Measurements from ENCODE around the gene ULK4. TPM values are rescaled to one million over a fixed set of nuclear protein-coding genes. Genes with fewer than 3 reads are reported as not detected.

ULK4 gene
- polyA plus RNA-seq, 1 of the 3 experiments (the other 2 are of a cell fraction) = 6.2 TPM

DNA sequence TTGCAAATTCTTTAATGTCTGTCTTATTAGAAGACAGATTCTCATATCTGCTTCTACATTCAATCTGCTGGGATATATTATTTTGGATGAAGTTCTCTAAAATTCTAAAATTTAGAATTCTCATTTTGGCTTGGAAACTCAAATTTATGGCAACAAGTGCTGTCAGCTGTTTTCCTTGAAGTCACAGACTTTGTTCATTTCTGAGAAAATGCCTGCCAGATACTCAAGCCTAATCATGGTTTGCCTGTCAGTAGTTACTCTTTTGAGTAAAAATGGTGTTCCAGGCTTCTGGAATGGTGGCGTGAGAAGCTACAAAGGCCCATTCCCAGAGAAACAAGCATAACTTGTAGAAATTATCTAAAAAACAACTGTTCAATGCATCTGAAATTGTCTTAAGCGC, 646.8 kb downstream of the ULK4 start:
- ChIA-PET POLR2A (no interaction called here), CTCF (no interaction called here)
- no peaks in the 10 kb centered on the region for H3F3A ChIP-seq (replicated peaks; ENCODE audit: insufficient read depth)
- no peaks in the 10 kb centered on the region for H3K9me3 ChIP-seq
- H2AFZ ChIP-seq (ENCODE audit: low read depth) = no peak overlapping the region
- no peak overlapping the region for H3K4me2 ChIP-seq
- WGBS (ENCODE audit: low lambda C conversion rate) = 74% methylated on average over 2 of the region's 2 CpGs
- no peaks in the 10 kb centered on the region for H3K27me3 ChIP-seq (ENCODE audit: insufficient read depth)
- no peaks in the 10 kb centered on the region; the same call in 1 of the 2 replicates for H3K9me2 ChIP-seq
- no peaks in the 10 kb centered on the region for H3K79me2 ChIP-seq (ENCODE audit: insufficient read depth)
- H3K4me3 ChIP-seq (ENCODE audit: low read depth in 2 of 2, low read length in 1 of 2) = no peak overlapping the region
- H3K36me3 ChIP-seq (replicated peaks in 1 of 2; ENCODE audit: control insufficient read depth in 1 of 2, insufficient read depth in 2 of 2, low read length in 1 of 2) = no peaks in the 10 kb centered on the region
- no peaks in the 10 kb centered on the region for H4K20me1 ChIP-seq (ENCODE audit: insufficient read depth)
- H3K27ac ChIP-seq (ENCODE audit: low read depth in 2 of 2, low read length in 1 of 2) = no peak overlapping the region
- DNase-seq = no peak
- peaks cover 0 to 7% of the 10 kb centered on the region in 2 experiments; a peak in 2 of 4 replicates for H3K4me1 ChIP-seq (ENCODE audit: control insufficient read depth in 1 of 2, insufficient read depth in 2 of 2, low read depth in 1 of 2, low read length in 1 of 2)
- no peak for TF ChIP-seq RFX5 (IDR thresholded peaks at IDR 0.05; ENCODE audit: low read length)
- no peak for TF ChIP-seq MEF2A (IDR thresholded peaks at IDR 0.05; ENCODE audit: borderline replicate concordance, low read depth)
- TF ChIP-seq, protein P1, sequence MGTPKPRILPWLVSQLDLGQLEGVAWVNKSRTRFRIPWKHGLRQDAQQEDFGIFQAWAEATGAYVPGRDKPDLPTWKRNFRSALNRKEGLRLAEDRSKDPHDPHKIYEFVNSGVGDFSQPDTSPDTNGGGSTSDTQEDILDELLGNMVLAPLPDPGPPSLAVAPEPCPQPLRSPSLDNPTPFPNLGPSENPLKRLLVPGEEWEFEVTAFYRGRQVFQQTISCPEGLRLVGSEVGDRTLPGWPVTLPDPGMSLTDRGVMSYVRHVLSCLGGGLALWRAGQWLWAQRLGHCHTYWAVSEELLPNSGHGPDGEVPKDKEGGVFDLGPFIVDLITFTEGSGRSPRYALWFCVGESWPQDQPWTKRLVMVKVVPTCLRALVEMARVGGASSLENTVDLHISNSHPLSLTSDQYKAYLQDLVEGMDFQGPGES (IDR thresholded peaks at IDR 0.05; ENCODE audit: low read depth, low read length) = no peak
- TF ChIP-seq RAD21 (IDR thresholded peaks at IDR 0.05; ENCODE audit: low read length) = no peak
- TF ChIP-seq EZH2phosphoT487 (IDR thresholded peaks at IDR 0.05; ENCODE audit: borderline replicate concordance, low read depth) = no peak
- no peak for TF ChIP-seq NFIC (IDR thresholded peaks at IDR 0.05; ENCODE audit: borderline replicate concordance)
- TF ChIP-seq, protein P2, sequence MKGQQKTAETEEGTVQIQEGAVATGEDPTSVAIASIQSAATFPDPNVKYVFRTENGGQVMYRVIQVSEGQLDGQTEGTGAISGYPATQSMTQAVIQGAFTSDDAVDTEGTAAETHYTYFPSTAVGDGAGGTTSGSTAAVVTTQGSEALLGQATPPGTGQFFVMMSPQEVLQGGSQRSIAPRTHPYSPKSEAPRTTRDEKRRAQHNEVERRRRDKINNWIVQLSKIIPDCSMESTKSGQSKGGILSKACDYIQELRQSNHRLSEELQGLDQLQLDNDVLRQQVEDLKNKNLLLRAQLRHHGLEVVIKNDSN (IDR thresholded peaks at IDR 0.05; ENCODE audit: borderline replicate concordance, low read depth) = no peak
- no peak for TF ChIP-seq SMC3 (IDR thresholded peaks at IDR 0.05; ENCODE audit: low read depth, low read length)
- no peak overlapping the region for H3K9ac ChIP-seq

DNA sequence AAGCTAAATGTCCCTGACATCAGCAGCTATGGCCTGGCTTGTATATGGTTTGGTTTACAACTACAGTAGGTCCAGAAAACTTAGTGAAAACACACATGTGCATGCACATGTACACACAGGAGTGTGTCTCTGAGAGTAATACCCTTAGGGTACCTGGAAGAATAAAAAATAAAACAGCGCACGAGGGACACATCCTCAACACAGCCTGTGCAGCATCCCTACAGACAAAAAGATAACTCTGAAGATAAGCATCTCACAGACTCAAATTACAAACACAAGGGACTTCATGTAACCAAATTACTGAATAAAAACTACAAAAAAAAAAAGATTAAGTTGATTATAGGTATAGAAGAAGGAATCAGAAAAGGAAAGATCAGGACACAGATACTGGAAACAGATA, 653.8 kb downstream of the ULK4 start:
- 65% methylated on average over 2 of the region's 2 CpGs for WGBS (ENCODE audit: low lambda C conversion rate)
- DNase-seq = peak; percentile 59
- Histone ChIP-seq H3K9ac (no peak overlapping the region), H4K20me1 (ENCODE audit: insufficient read depth) (no peaks in the 10 kb centered on the region), H2AFZ (ENCODE audit: low read depth) (no peak overlapping the region), H3K9me3 (no peaks in the 10 kb centered on the region), H3K27ac (ENCODE audit: low read depth in 2 of 2, low read length in 1 of 2) (peak overlapping the region in 1 of 2 experiments; percentile 76; a peak in 2 of 4 replicates), H3K4me2 (no peak overlapping the region), H3F3A (replicated peaks; ENCODE audit: insufficient read depth) (peaks cover 8% of the 10 kb centered on the region), H3K27me3 (ENCODE audit: insufficient read depth) (no peaks in the 10 kb centered on the region), H3K4me1 (ENCODE audit: control insufficient read depth in 1 of 2, insufficient read depth in 2 of 2, low read depth in 1 of 2, low read length in 1 of 2) (peaks cover 0 to 30% of the 10 kb centered on the region in 2 experiments; a peak in 2 of 4 replicates), H3K9me2 (no peaks in the 10 kb centered on the region; the same call in 1 of the 2 replicates), H3K79me2 (ENCODE audit: insufficient read depth) (no peaks in the 10 kb centered on the region), H3K36me3 (replicated peaks in 1 of 2; ENCODE audit: control insufficient read depth in 1 of 2, insufficient read depth in 2 of 2, low read length in 1 of 2) (no peaks in the 10 kb centered on the region), H3K4me3 (ENCODE audit: low read depth in 2 of 2, low read length in 1 of 2) (no peak overlapping the region)
- ChIA-PET CTCF (interaction anchor here (1.1 to 1.6 kb wide), 5 partner anchors 19 to 723 kb away, joined by 3 to 4 read pairs (median 3); no protein-coding TSS in a partner anchor), POLR2A (interaction anchor here (0.8 to 2.4 kb wide), 2 partner anchors 109 to 654 kb away, joined by 3 to 9 read pairs; partner anchors contain the start of genes CTNNB1 and ULK4)
- no peak for TF ChIP-seq NRF1 (IDR thresholded peaks at IDR 0.05; ENCODE audit: low read depth, low read length)
- TF ChIP-seq MXI1 (IDR thresholded peaks at IDR 0.05; ENCODE audit: low read depth, low read length) = peak; percentile 57; the same call in 1 of the 2 replicates
- TF ChIP-seq POLR2AphosphoS5 (IDR thresholded peaks at IDR 0.05; ENCODE audit: low read depth, low read length) = no peak
- TF ChIP-seq TEAD4 (IDR thresholded peaks at IDR 0.05; ENCODE audit: borderline replicate concordance, insufficient read depth) = no peak
- TF ChIP-seq, protein P3, sequence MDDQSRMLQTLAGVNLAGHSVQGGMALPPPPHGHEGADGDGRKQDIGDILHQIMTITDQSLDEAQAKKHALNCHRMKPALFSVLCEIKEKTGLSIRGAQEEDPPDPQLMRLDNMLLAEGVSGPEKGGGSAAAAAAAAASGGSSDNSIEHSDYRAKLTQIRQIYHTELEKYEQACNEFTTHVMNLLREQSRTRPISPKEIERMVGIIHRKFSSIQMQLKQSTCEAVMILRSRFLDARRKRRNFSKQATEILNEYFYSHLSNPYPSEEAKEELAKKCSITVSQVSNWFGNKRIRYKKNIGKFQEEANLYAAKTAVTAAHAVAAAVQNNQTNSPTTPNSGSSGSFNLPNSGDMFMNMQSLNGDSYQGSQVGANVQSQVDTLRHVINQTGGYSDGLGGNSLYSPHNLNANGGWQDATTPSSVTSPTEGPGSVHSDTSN (IDR thresholded peaks at IDR 0.05) = no peak
- TF ChIP-seq, protein P4, sequence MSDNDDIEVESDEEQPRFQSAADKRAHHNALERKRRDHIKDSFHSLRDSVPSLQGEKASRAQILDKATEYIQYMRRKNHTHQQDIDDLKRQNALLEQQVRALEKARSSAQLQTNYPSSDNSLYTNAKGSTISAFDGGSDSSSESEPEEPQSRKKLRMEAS (IDR thresholded peaks at IDR 0.05; ENCODE audit: low read depth) = no peak
- TF ChIP-seq, protein P5, sequence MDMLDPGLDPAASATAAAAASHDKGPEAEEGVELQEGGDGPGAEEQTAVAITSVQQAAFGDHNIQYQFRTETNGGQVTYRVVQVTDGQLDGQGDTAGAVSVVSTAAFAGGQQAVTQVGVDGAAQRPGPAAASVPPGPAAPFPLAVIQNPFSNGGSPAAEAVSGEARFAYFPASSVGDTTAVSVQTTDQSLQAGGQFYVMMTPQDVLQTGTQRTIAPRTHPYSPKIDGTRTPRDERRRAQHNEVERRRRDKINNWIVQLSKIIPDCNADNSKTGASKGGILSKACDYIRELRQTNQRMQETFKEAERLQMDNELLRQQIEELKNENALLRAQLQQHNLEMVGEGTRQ (IDR thresholded peaks at IDR 0.05; ENCODE audit: borderline replicate concordance, low read depth, low read length) = no peak
- TF ChIP-seq NFIC (IDR thresholded peaks at IDR 0.05; ENCODE audit: borderline replicate concordance) = no peak
- TF ChIP-seq FOSL2 (IDR thresholded peaks at IDR 0.05; ENCODE audit: borderline replicate concordance, low read depth) = no peak
- TF ChIP-seq, protein P1 (IDR thresholded peaks at IDR 0.05; ENCODE audit: low read depth, low read length) = no peak
- TF ChIP-seq EZH2phosphoT487 (IDR thresholded peaks at IDR 0.05; ENCODE audit: borderline replicate concordance, low read depth) = no peak
- TF ChIP-seq MEF2A (IDR thresholded peaks at IDR 0.05; ENCODE audit: borderline replicate concordance, low read depth) = no peak
- peak; percentile 56; the same call in 1 of the 2 replicates for TF ChIP-seq FOXJ3 (CRISPR knock-in tag; IDR thresholded peaks at IDR 0.05)
- no peak for TF ChIP-seq ELF1 (IDR thresholded peaks at IDR 0.05)
- no peak for TF ChIP-seq RFX5 (IDR thresholded peaks at IDR 0.05; ENCODE audit: low read length)
- no peak for TF ChIP-seq RXRA (IDR thresholded peaks at IDR 0.05; ENCODE audit: borderline replicate concordance, low read depth)
- no peak for TF ChIP-seq TCF12 (IDR thresholded peaks at IDR 0.05)
- no peak for TF ChIP-seq SMC3 (IDR thresholded peaks at IDR 0.05; ENCODE audit: low read depth, low read length)
- TF ChIP-seq SIN3A (IDR thresholded peaks at IDR 0.05; ENCODE audit: borderline replicate concordance, low read depth, low read length) = no peak
